ENCODE data around the gene ALX4.

DNA sequence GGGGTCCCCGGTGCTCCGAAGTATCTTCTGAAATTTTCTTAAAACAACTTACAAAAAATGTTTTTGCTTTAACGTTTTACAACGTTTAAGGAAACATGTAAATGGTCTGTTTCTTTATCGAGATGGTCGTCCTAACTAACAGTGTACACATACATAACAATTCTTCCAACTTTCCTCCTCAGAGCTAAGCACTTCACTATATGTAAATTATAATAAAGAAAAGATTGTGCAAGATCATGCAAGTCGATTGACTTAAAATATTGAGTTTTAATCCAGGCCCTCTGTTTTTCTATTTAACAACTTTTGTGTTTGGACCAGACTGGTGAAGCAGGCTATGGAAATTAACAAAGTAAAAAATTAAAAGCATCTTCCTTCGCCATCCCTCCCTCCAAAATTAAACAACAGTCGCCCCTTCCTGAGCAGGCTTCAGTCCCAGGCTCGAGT is 4.9 kb downstream of the ALX4 start:
- TF ChIP-seq, protein P1, sequence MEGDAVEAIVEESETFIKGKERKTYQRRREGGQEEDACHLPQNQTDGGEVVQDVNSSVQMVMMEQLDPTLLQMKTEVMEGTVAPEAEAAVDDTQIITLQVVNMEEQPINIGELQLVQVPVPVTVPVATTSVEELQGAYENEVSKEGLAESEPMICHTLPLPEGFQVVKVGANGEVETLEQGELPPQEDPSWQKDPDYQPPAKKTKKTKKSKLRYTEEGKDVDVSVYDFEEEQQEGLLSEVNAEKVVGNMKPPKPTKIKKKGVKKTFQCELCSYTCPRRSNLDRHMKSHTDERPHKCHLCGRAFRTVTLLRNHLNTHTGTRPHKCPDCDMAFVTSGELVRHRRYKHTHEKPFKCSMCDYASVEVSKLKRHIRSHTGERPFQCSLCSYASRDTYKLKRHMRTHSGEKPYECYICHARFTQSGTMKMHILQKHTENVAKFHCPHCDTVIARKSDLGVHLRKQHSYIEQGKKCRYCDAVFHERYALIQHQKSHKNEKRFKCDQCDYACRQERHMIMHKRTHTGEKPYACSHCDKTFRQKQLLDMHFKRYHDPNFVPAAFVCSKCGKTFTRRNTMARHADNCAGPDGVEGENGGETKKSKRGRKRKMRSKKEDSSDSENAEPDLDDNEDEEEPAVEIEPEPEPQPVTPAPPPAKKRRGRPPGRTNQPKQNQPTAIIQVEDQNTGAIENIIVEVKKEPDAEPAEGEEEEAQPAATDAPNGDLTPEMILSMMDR (conservative IDR thresholded peaks at IDR 0.05 in 1 of 2, IDR thresholded peaks at IDR 0.05 in 1 of 2; ENCODE audit: extremely low read depth in 1 of 2, insufficient read depth in 1 of 2, low read depth in 1 of 2, low read length in 2 of 2): no peak
- no peak for TF ChIP-seq EZH2 (IDR thresholded peaks at IDR 0.05; ENCODE audit: borderline replicate concordance, low read length)
